ENCODE data around the gene KRTAP4-9. TPM values are rescaled to one million over a fixed set of nuclear protein-coding genes. Genes with fewer than 3 reads are reported as not detected.

Gene KRTAP4-9
- total and polyA plus RNA-seq, 10 of the 15 experiments (the other 5 are each of a cell fraction or from before 2014, with no cell fraction given): not detected

GRCh38 chr17:41073676-41074075 lies 31.5 kb upstream of the KRTAP4-9 start:
- no peaks in the 10 kb centered on the region for H3K9me3 ChIP-seq (replicated peaks; ENCODE audit: control insufficient read depth, insufficient read depth, low read length)
- ATAC-seq: no peak
- SMC1A ChIA-PET (ENCODE audit: uncharacterized antibody, unreplicated experiment): interaction anchor here (0.7 kb wide), 1 partner anchor 163 kb away, joined by 3 read pairs; no protein-coding TSS in a partner anchor
- FAIRE-seq: peak; percentile 56
- H3K4me2 ChIP-seq (ENCODE audit: control insufficient read depth, insufficient read depth): no peak overlapping the region
- H3K27ac ChIP-seq (ENCODE audit: control insufficient read depth, insufficient read depth): no peak overlapping the region
- no peak for TF ChIP-seq ELK1 (IDR thresholded peaks at IDR 0.05; ENCODE audit: low read depth, low read length)
- no peak for TF ChIP-seq REST (IDR thresholded peaks at IDR 0.05; ENCODE audit: low read depth, low read length)
- no peak for TF ChIP-seq ATF2 (IDR thresholded peaks at IDR 0.05; ENCODE audit: low read length)
- TF ChIP-seq ZNF207 (IDR thresholded peaks at IDR 0.05; ENCODE audit: borderline replicate concordance): no peak
- TF ChIP-seq ATF7 (IDR thresholded peaks at IDR 0.05; ENCODE audit: low read depth): no peak
- POLR2A ChIA-PET: no interaction called here
- DNase-seq (ENCODE audit: low read depth, low spot score): no peak
- BruUV-seq (replicated peaks): no TSS peak
- in situ Hi-C loops (cut with MboI) (no loop called here), intact Hi-C loops (cut with micrococcal nuclease; ENCODE audit: unreplicated experiment) (no loop called here)
- no peak overlapping the region for H3K4me3 ChIP-seq
- H3K27me3 ChIP-seq (replicated peaks in 1 of 2; ENCODE audit: control insufficient read depth in 2 of 2, insufficient read depth in 2 of 2, low read length in 1 of 2): no peaks in the 10 kb centered on the region; a peak in 1 of 4 replicates
- no peaks in the 10 kb centered on the region for H4K20me1 ChIP-seq (ENCODE audit: control insufficient read depth, insufficient read depth)
- H3K36me3 ChIP-seq (ENCODE audit: control insufficient read depth in 2 of 2, insufficient read depth in 2 of 2, low read length in 1 of 2): no peaks in the 10 kb centered on the region
- no peak overlapping the region for H3K9ac ChIP-seq (ENCODE audit: control insufficient read depth, insufficient read depth, low read length)
- H3K4me1 ChIP-seq (ENCODE audit: control insufficient read depth, insufficient read depth, low read length): no peaks in the 10 kb centered on the region
- RAD21 ChIA-PET (ENCODE audit: unreplicated experiment): no interaction called here
- H3K79me2 ChIP-seq (ENCODE audit: control insufficient read depth, insufficient read depth, low read length): no peaks in the 10 kb centered on the region
- no peak overlapping the region for H2AFZ ChIP-seq (ENCODE audit: control insufficient read depth, low read depth, low read length)
- 0% methylated on average over 2 of the region's 2 CpGs for WGBS (ENCODE audit: insufficient coverage, insufficient replicate concordance, low lambda C conversion rate, missing lambda C conversion rate)
- CTCF ChIA-PET: interaction anchor here (0.6 kb wide), 1 partner anchor 212 kb away, joined by 4 read pairs; no protein-coding TSS in a partner anchor
